Stimulated activated CD8-positive, alpha-beta memory T cell treated with anti-CD3 and anti-CD28 coated beads, Interleukin-7, amount 100 ng/mL, for 4 hours (primary cell): ENCODE measurements around the gene SHTN1.

Source experiments
- DNase-seq, 2 donors: peaks; one replicate each; pipeline ENCODE4 v3.0.0-alpha.2; 2020; ENCODE audit warnings: low read depth in 2 of 2

The SHTN1 gene

DNA sequence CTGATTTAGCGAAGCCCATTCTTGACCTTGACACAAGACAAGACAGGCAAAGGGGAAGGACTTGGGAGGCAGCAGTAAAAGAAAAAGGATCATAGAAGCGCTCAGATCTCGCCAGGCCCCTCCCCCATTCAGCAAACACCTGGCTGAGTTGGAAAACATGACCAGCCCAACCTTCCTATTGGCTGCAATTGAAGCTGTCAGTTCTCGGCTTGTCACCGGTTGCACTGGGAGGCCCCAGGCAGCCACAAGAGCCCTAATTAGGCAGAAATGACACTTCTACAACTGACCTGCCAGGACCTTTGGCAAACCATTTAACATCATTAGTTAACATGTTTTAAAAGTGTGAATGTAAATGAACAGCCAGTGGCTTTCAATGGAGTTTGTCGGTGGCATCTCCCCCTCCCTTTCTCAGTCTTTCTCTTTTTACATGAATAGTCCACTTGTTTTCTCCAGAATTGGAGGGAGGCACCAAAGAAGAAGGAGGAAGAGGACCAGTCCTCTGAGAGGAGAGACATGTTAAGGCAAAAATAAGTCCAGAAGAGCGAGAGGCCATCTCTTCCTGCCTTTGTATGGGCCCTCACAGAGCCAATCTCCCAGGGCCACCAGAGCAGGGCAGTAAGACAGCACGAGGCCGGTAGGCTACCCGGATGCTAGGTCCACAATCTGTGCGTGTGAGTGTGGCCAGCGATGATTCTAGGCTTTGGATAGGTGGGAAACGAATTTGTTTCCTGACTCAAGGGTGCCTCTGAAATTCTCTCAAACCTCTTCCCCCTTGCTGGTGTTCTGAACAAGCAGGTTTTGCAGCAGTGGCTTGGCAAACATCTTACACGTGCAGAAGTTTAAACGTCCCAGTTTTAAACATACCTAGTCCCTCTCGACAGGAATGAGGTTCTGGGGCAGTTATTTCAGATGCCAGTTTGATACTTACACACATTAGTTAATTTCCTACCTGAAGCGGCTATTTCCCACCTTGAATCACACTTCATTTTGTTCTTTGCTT lies 170.7 kb downstream of the SHTN1 start:
- no peak for DNase-seq

GRCh38 chr10:116831790-116832189 lies 173.2 kb downstream of the SHTN1 start:
- DNase-seq, result no peak
